Measurements from ENCODE around the gene ELP4.
A peak's percentile ranks its signal among the peaks of the same experiment; 100 is the strongest.
"Not testable (repeated sequence)": the region's sequence is repeated elsewhere in the genome, so short reads cannot be mapped to it uniquely, and the experiment has no call there.

Gene ELP4

DNA sequence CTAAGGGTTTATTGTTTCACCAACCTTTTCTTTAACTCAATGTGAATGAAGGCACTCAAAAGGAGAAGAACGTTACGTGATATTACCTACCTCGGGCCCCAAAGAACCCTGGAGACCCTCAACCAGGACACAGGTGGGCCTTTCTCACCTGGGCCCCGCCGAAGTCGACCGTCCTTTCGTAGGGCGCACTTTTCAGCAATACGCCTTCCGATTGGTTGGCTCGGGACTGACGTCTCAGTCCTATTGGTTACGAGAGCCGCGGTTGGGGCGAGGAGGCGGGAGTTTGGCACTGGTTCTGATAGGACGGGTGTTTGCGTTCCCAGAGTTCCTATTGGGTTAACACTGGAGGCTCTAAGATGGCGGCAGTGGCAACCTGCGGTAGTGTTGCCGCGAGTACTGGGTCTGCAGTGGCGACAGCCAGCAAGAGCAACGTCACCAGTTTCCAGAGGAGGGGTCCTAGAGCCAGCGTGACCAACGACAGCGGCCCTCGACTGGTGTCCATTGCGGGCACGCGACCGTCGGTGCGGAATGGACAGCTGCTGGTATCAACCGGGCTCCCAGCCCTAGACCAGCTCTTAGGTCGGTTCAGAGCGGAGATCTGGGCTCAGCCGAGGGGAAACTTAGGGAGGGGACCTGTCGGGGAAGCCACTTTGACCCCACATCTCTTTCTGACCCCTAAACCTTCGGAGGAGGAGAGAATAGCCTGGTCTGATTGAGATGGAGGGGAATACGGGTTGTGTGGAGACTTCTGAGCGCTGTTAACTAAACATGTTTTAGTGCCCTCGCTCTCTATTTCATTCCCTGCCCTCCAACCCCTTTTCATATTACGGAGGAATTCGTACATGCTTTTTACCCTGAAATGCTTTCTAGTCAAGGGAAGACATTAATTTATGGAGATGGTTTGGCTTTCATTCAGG, at the start of gene ELP4, which contains the start of gene IMMP1L:
ELP4 (plus strand) TSS at position 339 of the 917 bp plus-strand sequence; CDS start at position 357, 18 bp downstream.
IMMP1L (minus strand) TSS at position 194 of the 917 bp plus-strand sequence. CDS start 46,346 bp downstream, outside the sequence.
- peak; percentile 89 to 91 for DNase-seq (ENCODE audit: low read depth in 2 of 2, low spot score in 1 of 2)

DNA sequence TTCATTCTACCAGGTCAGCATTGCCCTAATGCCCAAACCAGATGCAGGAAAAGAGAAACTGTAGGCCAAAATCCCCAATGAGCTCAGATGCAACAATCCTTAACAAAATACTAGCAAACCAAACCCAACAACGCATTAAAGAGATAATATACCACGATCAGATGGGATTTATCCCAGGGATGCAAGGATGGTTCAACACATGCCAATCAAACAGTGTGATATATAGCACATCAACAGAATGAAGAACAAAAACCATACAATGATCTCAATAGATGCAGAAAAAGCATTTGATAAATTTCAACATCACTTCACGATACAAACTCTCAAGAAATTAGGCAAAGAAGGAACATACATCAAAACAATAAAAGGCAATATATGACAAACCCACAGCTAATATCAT, 45.1 kb upstream of the ELP4 start:
- DNase-seq (ENCODE audit: low read depth in 2 of 2, low spot score in 1 of 2) = no peak

DNA sequence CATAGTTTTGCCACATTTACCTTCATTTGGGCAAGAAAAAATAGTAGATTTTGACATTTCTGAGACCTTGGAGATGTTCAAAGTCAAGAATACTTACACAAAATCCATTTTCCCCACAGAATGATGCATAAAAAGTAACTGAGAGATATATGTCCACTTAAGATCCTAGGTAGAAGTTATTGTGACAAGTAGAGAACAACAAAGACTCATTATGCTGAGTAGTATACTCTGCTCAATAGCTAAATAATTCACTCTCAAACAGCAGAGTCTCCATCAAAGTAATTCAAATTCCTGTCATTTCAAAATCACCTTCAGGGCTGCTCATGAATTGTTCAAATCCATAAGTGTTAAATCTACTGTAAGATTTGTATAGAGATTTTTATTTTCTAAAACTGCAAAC, 35.5 kb upstream of the ELP4 start:
- no peak for DNase-seq (ENCODE audit: low read depth in 2 of 2, low spot score in 1 of 2)

DNA sequence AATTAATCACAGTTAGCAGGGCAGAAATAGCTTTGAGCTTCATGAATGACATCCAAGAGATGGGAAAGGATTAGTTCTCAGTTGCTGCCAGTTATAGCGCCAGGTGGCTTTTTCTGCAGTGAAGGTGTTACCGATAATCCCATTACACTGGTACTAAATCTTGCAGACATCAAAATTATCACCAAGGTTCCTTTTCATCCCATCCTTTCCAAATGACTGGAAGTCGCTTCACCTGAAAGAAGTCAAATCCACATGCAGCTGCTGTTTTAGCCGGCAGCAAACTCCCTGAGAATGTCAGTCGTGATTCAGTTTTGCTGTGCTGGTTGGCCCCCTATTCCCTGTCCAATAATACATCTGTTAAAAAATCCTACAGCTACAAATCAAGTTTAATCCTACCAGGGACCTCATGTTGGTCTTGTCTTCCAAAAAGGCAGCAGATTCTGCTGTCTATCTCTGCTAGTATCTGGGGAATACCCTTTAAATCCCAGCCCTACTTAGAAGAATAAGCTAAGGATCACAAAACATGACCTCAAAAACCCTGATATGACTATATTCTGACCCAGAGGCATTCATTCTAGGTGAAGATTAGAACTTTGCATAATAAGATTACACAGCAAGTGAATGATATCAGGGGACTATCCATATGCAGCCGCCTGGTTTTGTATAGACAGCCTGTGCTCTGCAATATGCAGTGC, 31.9 kb upstream of the ELP4 start:
- DNase-seq (ENCODE audit: low read depth in 2 of 2, low spot score in 1 of 2) = no peak

DNA sequence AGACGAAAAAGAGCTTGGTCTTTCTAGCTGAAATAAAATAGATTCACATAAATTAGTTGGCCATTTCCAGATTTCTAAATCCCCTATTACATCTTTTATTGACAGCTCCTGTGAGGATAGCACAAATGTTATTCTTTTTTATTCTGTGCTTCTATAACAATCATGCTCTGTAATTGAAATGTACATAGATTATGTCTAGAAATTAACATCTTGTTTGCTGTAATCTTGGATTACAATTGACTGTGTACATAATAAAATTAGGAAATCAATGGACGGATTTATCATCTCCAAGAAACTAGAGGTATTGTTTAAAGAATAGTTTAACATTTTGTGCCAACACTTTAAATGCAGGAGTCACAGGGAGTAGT, 31.4 kb upstream of the ELP4 start:
- DNase-seq (ENCODE audit: low read depth in 2 of 2, low spot score in 1 of 2) = no peak

DNA sequence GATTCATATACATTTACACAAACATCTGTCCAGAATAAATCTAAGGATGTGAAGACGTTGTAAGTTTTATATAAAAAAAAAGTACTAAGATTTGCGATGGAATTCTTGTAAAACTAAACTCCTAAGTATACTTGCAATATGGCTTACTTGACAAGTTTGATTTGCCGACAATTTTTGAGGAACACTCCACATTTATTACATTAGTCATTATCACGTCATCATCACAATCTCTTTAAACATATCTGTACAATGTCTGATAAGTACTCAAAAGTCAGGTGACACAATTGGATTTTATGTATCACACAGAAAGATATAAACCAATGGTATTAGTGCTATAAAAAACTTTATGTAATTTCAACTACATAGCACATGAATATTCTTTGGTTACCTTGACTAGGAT, 30.5 kb upstream of the ELP4 start:
- no peak for DNase-seq (ENCODE audit: low read depth in 2 of 2, low spot score in 1 of 2)

DNA sequence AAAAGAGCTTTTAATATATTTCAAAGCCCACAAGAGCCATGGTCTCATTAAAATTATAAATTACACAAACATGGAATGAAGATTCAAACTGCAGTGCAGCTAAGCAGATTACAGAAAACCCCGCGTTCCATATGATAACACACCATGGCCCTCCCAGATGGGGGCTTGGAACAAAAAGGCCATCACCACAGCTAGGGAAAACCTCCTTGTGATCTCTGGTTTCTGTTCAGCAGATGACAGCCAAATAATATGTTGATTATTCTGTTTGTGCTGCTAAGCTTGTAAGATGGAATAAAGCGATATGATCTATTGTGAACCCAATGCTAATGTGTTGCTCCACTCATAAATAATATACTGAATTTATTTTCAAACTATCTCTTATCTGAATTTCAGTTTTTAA, 28.6 kb upstream of the ELP4 start:
- no peak for DNase-seq (ENCODE audit: low read depth in 2 of 2, low spot score in 1 of 2)

DNA sequence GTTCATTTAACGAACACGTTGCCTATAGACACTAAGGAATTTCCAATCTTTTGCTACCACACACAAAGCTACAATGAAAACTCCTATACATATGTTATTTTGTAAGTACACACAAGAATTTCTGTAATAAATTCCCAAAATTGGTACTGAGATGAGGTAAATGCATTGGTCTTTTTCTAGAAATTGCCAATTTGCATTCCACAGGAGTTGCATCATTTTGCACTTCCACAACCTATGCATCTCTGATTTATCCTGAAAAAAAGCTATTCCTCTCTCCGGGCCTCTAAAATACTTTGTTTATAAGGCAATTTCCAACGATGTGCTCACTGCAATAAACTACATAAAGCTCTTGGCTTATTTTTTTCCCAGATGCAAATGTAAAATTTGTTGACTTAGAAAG, 25.1 kb upstream of the ELP4 start:
- DNase-seq (ENCODE audit: low read depth in 2 of 2, low spot score in 1 of 2) = no peak

DNA sequence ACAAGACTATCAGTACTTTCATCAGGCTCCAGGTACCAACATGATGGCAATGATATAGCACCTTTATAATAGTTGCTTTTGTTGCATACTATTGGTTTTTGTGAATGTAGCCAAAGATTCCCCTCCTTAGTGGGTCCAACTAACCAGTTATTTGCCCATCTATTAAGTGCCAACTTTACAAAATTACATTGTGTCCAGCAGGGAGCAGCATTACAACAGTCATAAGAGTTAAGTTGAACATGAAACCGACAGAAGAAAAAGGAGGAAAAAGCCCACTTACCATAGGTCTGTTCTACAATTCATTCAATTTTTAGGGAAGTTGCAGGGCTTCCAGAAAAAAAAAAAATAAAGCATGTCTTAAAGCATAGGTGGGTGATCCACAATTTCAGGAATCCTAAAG, 21.7 kb upstream of the ELP4 start:
- no peak for DNase-seq (ENCODE audit: low read depth in 2 of 2, low spot score in 1 of 2)

GRCh38 chr11:31492320-31492913, 17.1 kb upstream of the ELP4 start:
- DNase-seq (ENCODE audit: low read depth in 2 of 2, low spot score in 1 of 2) = no peak

GRCh38 chr11:31493235-31493634, 16.3 kb upstream of the ELP4 start:
- DNase-seq (ENCODE audit: low read depth in 2 of 2, low spot score in 1 of 2) = no peak

GRCh38 chr11:31493762-31494161, 15.8 kb upstream of the ELP4 start:
- DNase-seq (ENCODE audit: low read depth in 2 of 2, low spot score in 1 of 2) = not testable (repeated sequence)

- DNase-seq (ENCODE audit: low read depth in 2 of 2, low spot score in 1 of 2) = no peak
Observed at GRCh38 chr11:31499576-31500178, 9.9 kb upstream of the ELP4 start.

DNA sequence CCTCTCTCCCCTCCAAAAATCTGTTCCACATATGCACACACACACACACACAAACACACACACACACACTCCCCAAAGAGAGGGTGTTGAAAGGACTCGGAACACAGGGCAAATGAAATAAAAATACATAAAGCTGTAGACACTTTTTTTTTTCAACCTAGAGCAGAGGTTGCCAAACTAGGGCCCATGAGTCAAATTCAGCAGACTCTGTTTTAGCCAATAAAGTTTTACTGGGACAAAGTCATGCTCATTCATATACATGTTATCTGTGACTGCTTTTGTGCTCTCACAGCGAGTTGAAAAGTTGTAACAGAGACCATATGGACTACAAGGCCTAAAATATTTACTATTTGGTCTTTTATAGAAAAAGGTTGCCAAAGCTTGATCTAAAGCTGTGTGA, 9.0 kb upstream of the ELP4 start:
- no peak for DNase-seq (ENCODE audit: low read depth in 2 of 2, low spot score in 1 of 2)

DNA sequence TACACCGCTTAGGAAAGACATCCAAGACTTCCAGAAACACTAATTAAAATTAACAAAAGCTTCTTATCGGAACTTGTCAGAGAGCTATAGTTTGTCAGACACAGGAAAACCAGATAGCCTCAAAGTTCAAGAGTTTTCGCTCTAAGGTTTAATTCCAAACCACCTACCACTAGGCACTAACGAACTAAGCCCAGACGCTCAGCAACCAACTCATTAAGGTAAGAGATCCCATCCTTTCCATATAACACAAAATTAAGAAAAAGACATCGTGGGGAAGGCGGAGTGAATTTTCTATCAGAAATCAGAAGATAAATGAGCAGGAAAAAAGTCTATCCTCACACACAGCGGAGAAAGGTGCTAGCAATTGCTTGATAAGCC, 527 bp upstream of the ELP4 start:
- no peak for DNase-seq (ENCODE audit: low read depth in 2 of 2, low spot score in 1 of 2)

DNA sequence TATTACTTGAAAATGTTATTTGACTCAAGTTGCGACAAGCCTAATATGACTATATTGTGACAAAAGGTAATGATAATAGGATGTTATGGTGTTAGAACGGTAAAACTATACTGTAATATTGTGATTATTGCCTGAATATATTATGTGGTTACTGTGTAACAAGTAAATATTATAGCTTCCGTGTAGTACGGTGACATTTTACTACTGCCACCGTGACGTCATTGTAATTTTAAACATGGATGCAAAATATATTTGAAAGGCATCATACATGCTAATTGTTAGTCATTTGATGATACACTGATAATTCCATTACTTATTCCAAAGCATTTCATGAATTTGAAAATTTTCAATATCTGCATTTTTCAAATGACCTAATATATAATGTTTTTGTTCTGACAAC, 2.5 kb downstream of the ELP4 start:
- DNase-seq (ENCODE audit: low read depth in 2 of 2, low spot score in 1 of 2) = no peak

DNA sequence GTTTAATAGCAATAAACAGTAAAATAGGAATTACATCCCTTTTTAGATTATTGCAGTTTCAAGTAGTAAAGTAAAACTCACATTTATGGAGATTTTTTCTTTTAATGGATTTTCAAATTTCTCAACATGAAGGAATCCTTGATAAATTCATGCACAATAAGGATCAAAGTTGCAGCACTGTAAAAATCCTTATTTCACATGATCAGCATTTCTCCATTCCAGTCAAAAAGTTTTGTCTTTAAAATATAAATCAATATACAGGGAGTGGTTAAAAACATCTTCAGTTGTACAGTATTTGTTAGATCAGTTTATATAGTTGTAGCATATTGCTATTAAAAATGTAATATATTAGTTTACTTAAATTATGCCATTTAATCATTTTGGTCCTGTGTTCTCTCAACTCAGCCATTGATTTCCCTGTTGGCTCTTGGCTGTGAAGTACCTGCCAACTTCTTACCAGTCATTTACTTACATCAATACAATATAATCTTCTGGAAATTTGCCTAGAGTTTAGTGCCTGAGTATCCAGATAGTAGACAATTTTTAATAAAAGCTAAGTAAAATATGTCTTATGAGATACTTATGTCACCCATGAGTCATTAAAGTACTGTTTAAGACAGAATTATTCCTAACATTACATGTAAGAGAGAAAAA, 12.1 kb downstream of the ELP4 start:
- DNase-seq (ENCODE audit: low read depth in 2 of 2, low spot score in 1 of 2) = no peak

DNA sequence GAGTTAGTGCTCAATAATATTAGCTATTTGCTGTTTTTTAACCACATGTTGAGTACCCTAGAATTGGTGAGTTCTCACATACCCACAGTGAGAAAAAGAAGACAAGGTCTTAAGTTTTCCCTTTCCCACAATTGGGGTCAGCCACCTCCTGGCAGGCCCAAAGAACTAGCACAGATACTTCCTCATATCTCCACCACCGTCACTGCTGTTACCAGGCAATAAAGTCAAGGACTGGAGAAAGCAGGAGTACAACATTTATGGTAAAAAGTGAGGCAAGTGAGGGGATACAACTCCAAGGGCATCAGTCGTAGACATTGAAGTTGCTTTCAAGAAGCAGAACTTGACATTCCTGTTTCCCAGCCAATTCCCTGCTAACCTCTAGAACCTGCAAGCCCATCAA, 19.6 kb downstream of the ELP4 start:
- no peak for DNase-seq (ENCODE audit: low read depth in 2 of 2, low spot score in 1 of 2)

GRCh38 chr11:31529701-31530100, 20.1 kb downstream of the ELP4 start:
- no peak for DNase-seq (ENCODE audit: low read depth in 2 of 2, low spot score in 1 of 2)

DNA sequence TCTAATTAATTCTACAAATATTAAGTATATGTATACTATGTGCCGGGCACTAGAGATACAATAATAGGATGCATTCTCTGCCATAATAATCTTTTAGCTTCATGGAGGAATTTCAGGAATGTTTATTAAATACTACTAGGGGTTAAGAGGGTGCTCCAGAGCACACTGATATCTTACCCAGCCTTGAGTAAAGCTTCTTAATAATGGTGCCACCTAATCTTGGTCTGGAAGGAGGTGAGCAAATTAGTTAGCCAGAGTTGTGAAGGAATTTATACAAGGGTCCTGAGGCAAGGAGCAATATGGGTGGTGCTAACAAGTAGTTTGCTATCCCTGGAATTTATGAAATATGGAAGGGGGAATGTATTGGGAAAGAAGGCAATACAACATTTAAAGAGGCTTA, 21.7 kb downstream of the ELP4 start:
- no peak for DNase-seq (ENCODE audit: low read depth in 2 of 2, low spot score in 1 of 2)

GRCh38 chr11:31535479-31535878, 25.9 kb downstream of the ELP4 start:
- no peak for DNase-seq (ENCODE audit: low read depth in 2 of 2, low spot score in 1 of 2)

All from stimulated activated CD8-positive, alpha-beta memory T cell treated with anti-CD3 and anti-CD28 coated beads, Interleukin-4, amount 100 ng/mL, for 1 hour (primary cell).